Esophagus muscularis mucosa (tissue), 4 donors: ENCODE measurements around the gene FAM131C. TPM values are rescaled to one million over a fixed set of nuclear protein-coding genes. Genes with fewer than 3 reads are reported as not detected.

Source experiments
- DNase-seq: peaks from one replicate; pipeline ENCODE4 v3.0.0-alpha.2; 2017; ENCODE audit errors: extremely low spot score
- H3K27ac ChIP-seq, 4 donors: fragments of 200-600 bp; sonication (generic); replicated peaks in 1 of 4; 1 replicate in 3 of 4; 2 replicates in 1 of 4; pipeline ENCODE4 v1.5.1; 2016 to 2019; ENCODE audit warnings: mild to moderate bottlenecking in 1 of 4
- H3K27me3 ChIP-seq, 4 donors: fragments of 200-600 bp; sonication (generic); one replicate each; pipeline versions ENCODE4 v1.5.1 to v1.6.0; 2016 to 2019
- H3K36me3 ChIP-seq, 4 donors: fragments of 200-600 bp; sonication (generic); one replicate each; pipeline ENCODE4 v1.5.1; 2016 to 2019
- H3K4me1 ChIP-seq, 4 donors: fragments of 200-600 bp; sonication (generic); one replicate each; pipeline ENCODE4 v1.5.1; 2016 to 2019
- H3K4me3 ChIP-seq, 4 donors: fragments of 200-600 bp; sonication (generic); 1 replicate in 2 of 4; 2 replicates in 2 of 4; pipeline ENCODE4 v1.5.1; 2016 to 2019; ENCODE audit warnings: mild to moderate bottlenecking in 4 of 4, moderate library complexity in 1 of 4
- H3K9me3 ChIP-seq, 4 donors: fragments of 200-600 bp; sonication (generic); 1 replicate in 3 of 4; 2 replicates in 1 of 4; pipeline ENCODE4 v1.5.1; 2016 to 2019
- EP300 ChIP-seq: sonication (generic); formaldehyde crosslinking; IDR thresholded peaks from one replicate; pipeline ENCODE4 v1.6.1; 2017; ENCODE audit warnings: antibody characterized with exemption
- POLR2A ChIP-seq: fragments of 450-650 bp; IDR thresholded peaks from one replicate; pipeline ENCODE4 v1.6.1; 2017; ENCODE audit warnings: antibody characterized with exemption, moderate library complexity, mild to moderate bottlenecking, low read depth
- POLR2AphosphoS5 ChIP-seq, 2 donors: sonication (generic); formaldehyde crosslinking; IDR thresholded peaks; one replicate each; pipeline ENCODE4 v1.6.1; 2017; ENCODE audit warnings: antibody characterized with exemption in 2 of 2
- WGBS: methylation state at CpG from one replicate; pipeline ENCODE4 v1.1.5; 2018; 5-methylcytosine and 5-hydroxymethylcytosine counted together
- intact Hi-C: fragments of 100-400 bp; cut with DNase I; formaldehyde crosslinking; loops from one replicate; pipeline ENCODE4 v1.15.1; 2023
- total RNA-seq, 4 donors: library from RNA; depleted of rRNA; stranded (reverse); fragments of >200 nt; gene quantifications; one replicate each; pipeline versions ENCODE4 v1.1.0 to v1.2.1, GENCODE V29; 2016
- TF ChIP-seq, protein P1 (sequence below), 3 experiments: fragments of 200-600 bp in 2 of 3; fragments of 450-650 bp in 1 of 3; sonication (generic) in 2 of 3; IDR thresholded peaks; one replicate each; pipeline ENCODE4 v1.5.1; 2017 to 2019; ENCODE audit warnings: antibody characterized with exemption in 3 of 3, mild to moderate bottlenecking in 2 of 3, moderate library complexity in 1 of 3

Gene FAM131C
- total RNA-seq, 4 donors from 2014 or later = 0.33 to 0.39 TPM; not detected in 2

GRCh38 chr1:16085522-16085921, 12.1 kb upstream of the FAM131C start:
- Histone ChIP-seq H3K36me3 (no peaks in the 10 kb centered on the region), H3K4me1 (peaks cover 0 to 28% (median 7%) of the 10 kb centered on the region in 4 donors), H3K27ac (no peak overlapping the region), H3K27me3 (no peaks in the 10 kb centered on the region), H3K9me3 (no peaks in the 10 kb centered on the region), H3K4me3 (no peak overlapping the region)
- TF ChIP-seq POLR2A (no peak), POLR2AphosphoS5 (IDR thresholded peaks at IDR 0.05) (no peak), EP300 (no peak)
- TF ChIP-seq, protein P1, sequence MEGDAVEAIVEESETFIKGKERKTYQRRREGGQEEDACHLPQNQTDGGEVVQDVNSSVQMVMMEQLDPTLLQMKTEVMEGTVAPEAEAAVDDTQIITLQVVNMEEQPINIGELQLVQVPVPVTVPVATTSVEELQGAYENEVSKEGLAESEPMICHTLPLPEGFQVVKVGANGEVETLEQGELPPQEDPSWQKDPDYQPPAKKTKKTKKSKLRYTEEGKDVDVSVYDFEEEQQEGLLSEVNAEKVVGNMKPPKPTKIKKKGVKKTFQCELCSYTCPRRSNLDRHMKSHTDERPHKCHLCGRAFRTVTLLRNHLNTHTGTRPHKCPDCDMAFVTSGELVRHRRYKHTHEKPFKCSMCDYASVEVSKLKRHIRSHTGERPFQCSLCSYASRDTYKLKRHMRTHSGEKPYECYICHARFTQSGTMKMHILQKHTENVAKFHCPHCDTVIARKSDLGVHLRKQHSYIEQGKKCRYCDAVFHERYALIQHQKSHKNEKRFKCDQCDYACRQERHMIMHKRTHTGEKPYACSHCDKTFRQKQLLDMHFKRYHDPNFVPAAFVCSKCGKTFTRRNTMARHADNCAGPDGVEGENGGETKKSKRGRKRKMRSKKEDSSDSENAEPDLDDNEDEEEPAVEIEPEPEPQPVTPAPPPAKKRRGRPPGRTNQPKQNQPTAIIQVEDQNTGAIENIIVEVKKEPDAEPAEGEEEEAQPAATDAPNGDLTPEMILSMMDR (IDR thresholded peaks at IDR 0.05) = no peak
- DNase-seq = no peak
- 75% methylated on average over 6 of the region's 6 CpGs for WGBS
- intact Hi-C loops = loop anchor here (5.0 kb wide), 1 partner anchor 42 kb away; no protein-coding TSS in a partner anchor

DNA sequence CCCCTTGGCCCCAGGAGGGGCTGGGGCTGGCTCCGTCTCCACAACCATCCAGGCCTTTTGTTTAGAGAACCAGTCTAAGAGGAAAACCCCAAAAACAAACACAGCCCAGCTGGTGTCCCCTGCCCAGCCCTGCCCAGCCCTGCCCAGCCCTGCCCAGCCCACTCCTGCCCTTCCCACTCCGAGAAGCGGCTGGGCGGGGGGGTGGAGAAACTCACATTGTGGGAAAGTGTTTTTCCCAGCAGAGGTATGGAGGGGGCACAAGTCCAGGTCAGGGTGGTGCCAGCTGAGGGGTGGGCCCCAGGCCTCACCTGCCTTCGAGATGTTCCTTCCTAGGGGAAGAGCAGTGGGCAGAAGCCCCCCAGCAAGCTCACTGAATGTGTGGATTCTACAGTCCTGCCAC, 10.0 kb upstream of the FAM131C start:
- no CpG with 5 or more reads among the region's 5 CpGs for WGBS
- H3K4me1 ChIP-seq = peaks cover 9 to 32% (median 16%) of the 10 kb centered on the region in 4 donors
- no peak overlapping the region for H3K27ac ChIP-seq
- H3K4me3 ChIP-seq = no peak overlapping the region
- no peaks in the 10 kb centered on the region for H3K9me3 ChIP-seq
- no peak for TF ChIP-seq POLR2A
- intact Hi-C loops = no loop called here
- DNase-seq = no peak
- no peaks in the 10 kb centered on the region for H3K27me3 ChIP-seq
- H3K36me3 ChIP-seq = no peaks in the 10 kb centered on the region

GRCh38 chr1:16082283-16083038, 9.0 kb upstream of the FAM131C start:
- 80% methylated on average over 4 of the region's 9 CpGs for WGBS
- Histone ChIP-seq H3K27me3 (no peaks in the 10 kb centered on the region), H3K9me3 (no peaks in the 10 kb centered on the region), H3K4me1 (peaks cover 9 to 25% (median 13%) of the 10 kb centered on the region in 4 donors), H3K4me3 (no peak overlapping the region), H3K36me3 (no peaks in the 10 kb centered on the region), H3K27ac (no peak overlapping the region)
- DNase-seq = no peak
- intact Hi-C loops = no loop called here
- no peak for TF ChIP-seq EP300
- TF ChIP-seq, protein P1 (IDR thresholded peaks at IDR 0.05) = peak; percentile 74 to 93 (median 75)

GRCh38 chr1:16081636-16082035, 8.2 kb upstream of the FAM131C start:
- intact Hi-C loops = loop anchor here (2.0 kb wide), 1 partner anchor 163 kb away; no protein-coding TSS in a partner anchor
- 72% methylated on average over 4 of the region's 9 CpGs for WGBS

More at GRCh38 chr1:16081636-16082035, 8.2 kb upstream of the FAM131C start:
- H3K9me3 ChIP-seq = no peaks in the 10 kb centered on the region
- peaks cover 9 to 27% (median 13%) of the 10 kb centered on the region in 4 donors for H3K4me1 ChIP-seq
- no peak for DNase-seq
- H3K27ac ChIP-seq = no peak overlapping the region
- no peaks in the 10 kb centered on the region for H3K27me3 ChIP-seq
- H3K36me3 ChIP-seq = no peaks in the 10 kb centered on the region
- TF ChIP-seq, protein P1 (IDR thresholded peaks at IDR 0.05) = no peak
- TF ChIP-seq POLR2AphosphoS5 (IDR thresholded peaks at IDR 0.05) (no peak), EP300 (no peak), POLR2A (no peak)
- H3K4me3 ChIP-seq = no peak overlapping the region
